NAMALWA (cell line): ENCODE results near the gene RIN1.
A peak's percentile ranks its signal among the peaks of the same experiment; 100 is the strongest.

Source experiments
- DNase-seq: peaks from one replicate; pipeline ENCODE4 v3.0.0-alpha.2; 2015; ENCODE audit warnings: low spot score

Gene RIN1

DNA sequence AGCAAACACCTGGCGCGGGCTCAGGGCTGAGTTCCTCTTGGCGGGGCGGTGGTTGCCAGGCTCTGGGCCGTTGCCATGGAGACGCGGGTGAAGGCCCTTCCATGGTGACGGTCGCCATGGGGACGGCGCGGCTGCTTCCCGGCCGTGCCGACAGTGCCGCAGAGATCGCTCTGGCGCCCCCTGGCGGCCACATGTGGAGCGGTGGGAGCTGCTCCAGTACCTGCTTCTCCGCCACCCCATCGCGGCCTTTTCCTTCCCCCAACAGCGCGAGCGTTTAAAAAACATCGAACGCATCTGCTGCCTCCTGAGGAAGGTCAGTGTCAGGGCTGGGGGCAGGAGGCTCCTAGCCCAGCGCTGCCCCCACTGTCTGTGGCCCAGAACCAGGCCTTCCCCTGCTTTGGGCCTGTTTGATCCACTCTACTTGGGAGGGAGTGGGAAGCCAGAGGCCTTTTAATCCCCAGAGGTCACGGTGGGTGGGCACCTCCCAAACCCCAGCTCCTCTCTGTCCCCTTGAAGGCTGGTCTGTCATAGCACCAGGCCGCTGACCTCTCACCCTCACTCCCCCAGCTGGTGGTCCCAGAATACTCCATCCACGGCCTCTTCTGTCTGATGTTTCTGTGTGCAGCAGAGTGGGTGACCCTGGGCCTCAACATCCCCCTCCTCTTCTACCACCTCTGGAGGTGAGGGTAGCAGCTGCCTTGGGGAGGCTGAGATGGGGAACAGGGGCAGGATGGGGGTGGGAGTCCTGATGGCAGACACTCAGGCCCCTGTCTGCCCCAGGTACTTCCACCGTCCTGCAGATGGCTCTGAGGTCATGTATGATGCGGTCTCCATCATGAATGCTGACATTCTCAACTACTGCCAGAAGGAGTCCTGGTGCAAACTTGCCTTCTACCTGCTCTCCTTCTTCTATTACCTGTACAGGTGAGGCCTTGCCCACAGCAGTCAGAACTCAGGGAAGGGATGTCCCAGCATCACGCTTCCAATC lies 53.5 kb downstream of the RIN1 start:
- peak; percentile 99 for DNase-seq
